Bone marrow (tissue), 2 donors: ENCODE measurements around the gene DDX39A.
"Not testable (repeated sequence)": the region's sequence is repeated elsewhere in the genome, so short reads cannot be mapped to it uniquely, and the experiment has no call there.

Experiments used
- DNase-seq, 2 donors: peaks; one replicate each; lab custom pipeline; 2025; lab: John Stamatoyannopoulos, UW

The DDX39A gene

DNA sequence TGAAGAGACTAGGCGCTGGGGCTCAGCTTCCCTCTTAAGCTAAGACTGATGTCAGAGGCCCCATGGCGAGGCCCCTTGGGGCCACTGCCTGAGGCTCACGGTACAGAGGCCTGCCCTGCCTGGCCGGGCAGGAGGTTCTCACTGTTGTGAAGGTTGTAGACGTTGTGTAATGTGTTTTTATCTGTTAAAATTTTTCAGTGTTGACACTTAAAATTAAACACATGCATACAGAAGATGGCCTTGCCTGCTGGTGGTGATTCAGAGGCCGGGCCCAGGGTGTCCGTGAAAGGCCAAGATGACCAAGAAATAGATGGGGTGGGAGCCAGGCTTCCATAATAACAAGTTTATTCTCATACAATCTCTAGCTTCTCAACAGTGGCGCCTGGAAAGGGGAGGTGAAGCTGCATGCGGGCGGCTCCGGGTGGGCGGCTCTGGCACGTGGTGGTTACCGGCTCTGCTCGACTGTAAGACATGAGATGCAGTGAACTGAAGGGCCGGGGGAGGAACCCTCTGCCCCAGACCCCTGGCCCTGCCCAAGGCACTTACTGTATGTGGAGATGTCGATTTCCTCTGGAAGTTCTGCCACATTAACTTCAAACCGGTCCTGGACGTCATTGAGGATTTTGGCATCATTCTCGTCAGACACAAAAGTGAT is 10.5 kb downstream of the DDX39A start:
- DNase-seq: no peak

DNA sequence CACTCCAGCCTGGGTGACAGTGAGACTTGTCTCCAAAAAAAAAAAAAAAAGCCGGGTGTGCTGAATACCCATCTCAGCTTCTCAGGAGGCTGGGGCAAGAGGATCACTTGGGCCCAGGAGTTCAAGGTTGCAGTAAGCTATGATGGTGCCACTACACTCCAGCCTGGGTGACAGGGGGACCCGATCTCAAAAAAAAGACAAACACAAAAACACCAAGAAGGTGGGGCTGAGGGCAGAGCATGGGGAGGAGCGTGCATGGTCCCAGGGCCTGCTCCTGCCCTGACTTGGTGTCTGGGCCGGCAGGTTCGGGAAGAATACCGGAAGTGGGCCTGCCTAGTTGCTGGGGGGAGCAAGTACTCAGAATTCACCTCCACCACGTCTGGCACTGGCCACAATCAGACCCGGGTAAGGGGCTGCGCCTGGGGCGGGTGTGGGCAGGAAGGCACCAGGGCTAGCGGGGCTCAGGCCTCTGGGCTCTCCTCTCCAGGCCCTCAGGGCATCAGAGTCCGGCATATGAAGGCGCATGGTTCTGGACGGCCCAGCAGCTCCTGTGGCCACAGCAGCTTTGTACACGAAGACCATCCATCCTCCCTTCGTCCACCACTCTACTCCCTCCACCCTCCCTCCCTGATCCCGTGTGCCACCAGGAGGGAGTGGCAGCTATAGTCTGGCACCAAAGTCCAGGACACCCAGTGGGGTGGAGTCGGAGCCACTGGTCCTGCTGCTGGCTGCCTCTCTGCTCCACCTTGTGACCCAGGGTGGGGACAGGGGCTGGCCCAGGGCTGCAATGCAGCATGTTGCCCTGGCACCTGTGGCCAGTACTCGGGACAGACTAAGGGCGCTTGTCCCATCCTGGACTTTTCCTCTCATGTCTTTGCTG is 11.3 kb downstream of the DDX39A start:
- no peak for DNase-seq

GRCh38 chr19:14406645-14407401 is 12.3 kb downstream of the DDX39A start:
- DNase-seq: no peak

GRCh38 chr19:14405758-14406644 is 13.1 kb downstream of the DDX39A start:
- DNase-seq: peak; percentile 75 to 80

DNA sequence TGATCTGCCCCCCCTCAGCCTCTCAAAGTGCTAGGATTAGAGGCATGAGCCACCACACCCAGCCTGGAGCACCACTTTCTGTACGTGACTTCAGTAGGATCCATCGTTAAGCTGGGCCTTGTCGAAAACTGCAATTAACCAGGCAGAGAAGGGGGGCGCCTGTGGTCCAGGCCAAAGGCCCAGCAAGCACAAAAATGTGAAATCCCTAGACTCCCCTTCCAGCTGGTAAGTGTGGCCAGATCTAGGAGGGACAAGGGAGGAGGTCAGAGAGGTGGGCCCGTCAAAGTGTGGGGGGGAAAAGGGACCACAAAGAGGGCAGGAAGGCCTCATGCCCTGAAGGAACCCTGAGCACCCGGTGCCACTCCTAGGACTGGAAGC is 13.8 kb downstream of the DDX39A start:
- DNase-seq: no peak

DNA sequence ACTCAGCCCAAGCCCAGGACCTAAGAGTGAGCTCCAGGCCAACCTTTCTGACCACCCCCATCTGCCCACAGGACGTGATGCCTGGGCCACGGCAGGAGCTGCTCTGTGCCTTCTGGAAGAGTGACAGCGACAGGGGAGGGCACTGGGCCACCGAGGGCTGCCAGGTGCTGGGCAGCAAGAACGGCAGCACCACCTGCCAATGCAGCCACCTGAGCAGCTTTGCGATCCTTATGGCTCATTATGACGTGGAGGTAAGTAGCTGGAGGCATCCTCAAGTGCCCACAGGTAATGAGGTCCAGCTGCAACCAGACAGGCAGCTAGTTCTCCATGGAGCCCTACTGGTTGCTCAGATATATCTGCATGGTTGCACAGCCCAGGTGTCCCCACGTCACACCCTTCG is 14.8 kb downstream of the DDX39A start:
- no peak for DNase-seq

GRCh38 chr19:14403145-14403930 is 15.8 kb downstream of the DDX39A start:
- not testable (repeated sequence) for DNase-seq

- peak in 1 of 2 donors; percentile 53 for DNase-seq
Measured at GRCh38 chr19:14402332-14403144, 16.6 kb downstream of the DDX39A start.

- no peak for DNase-seq
Measured at GRCh38 chr19:14401468-14402195, 17.5 kb downstream of the DDX39A start.

GRCh38 chr19:14400951-14401431 is 18.1 kb downstream of the DDX39A start:
- DNase-seq: no peak

GRCh38 chr19:14397168-14397567 is 22.0 kb downstream of the DDX39A start:
- not testable (repeated sequence) for DNase-seq

- not testable (repeated sequence) for DNase-seq
Measured at GRCh38 chr19:14396730-14397129, 22.4 kb downstream of the DDX39A start.

- DNase-seq: no peak
Measured at GRCh38 chr19:14395710-14396336, 23.3 kb downstream of the DDX39A start.

DNA sequence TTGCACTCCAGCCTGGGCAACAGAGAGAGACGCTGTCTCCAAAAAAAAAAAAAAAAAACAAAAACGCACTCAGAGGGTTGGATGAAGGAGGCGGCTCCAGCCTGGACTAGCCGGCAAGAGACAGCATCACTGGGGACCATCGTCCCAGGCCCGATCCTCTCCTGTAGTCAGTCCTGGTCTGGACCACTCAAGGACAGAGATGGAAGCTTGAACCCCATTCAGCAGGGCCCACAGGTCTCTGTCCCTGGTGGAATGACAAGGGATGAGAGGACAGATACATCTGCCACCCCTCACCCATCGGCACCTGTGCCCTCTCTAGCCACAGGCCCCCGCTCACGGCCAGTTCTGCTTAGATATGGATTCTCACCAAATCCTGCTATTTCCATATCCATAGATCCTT is 23.9 kb downstream of the DDX39A start:
- DNase-seq: no peak

DNA sequence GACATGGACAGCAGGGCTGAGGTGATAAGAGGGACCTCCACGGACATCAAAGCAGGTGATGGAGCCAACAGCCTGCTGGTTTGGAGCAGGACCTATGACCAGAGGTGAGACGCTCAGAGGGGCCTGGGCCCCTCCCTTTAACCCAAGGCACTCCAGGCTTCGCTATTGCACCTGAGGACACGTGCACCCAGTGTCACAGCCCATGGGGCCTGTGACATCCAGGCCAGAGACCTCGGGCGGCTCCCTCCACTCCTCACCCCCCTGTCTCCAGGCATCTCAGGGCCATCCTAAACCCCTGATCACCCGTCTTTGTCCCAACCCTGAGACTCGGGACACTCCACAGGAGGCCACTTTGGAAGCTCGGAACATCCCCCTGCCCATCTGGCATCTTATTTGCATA is 25.0 kb downstream of the DDX39A start:
- no peak for DNase-seq

GRCh38 chr19:14393329-14393728 is 25.8 kb downstream of the DDX39A start:
- no peak for DNase-seq

DNA sequence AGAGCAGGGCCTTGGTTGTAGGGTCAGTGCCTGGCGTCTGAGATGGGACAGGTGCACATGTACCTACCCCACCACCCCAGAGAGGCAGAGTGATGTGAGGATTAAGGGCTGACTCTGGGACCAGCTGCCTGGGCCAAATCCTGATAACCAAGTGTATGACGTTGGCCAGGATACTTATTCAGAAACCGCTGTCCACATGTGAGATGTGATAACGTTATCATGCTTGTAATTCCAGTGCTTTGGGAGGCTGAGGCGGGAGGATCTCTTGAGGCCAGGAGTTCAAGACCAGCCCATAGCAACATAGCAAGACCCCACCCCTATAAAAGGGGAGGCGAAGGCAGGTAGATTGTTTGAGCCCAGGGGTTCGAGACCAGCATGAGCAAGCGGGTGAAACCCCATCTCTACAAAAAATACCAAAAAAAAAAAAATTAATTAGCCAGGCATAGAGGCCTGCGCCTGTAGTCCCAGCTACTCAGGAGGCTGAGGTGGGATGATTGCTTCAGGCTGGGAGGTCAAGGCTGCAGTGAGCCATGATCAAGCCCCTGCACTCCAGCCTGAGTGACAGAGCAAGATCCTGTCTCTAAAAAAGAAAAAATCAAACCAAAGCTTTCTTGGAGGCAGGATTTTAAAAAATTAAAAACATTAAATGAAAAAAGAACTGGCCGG is 27.9 kb downstream of the DDX39A start:
- no peak for DNase-seq

DNA sequence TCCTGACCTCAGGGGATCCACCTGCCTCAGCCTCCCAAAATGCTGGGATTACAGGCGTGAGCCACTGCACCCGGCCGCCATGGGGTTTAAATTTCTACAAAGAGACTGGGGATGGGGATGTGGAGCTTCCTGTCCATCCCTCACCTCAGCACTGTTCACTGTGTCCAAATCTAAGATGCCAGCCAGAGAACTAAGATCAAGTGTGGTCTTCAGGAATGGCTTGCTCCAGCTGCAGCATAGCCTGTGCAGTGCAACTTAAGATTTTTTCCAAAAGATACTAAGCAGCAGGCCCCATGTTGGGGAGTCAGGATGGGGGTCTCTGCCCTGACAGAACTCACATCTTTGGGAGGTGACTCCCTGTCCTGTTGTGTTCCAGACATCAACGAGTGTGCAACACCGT is 28.6 kb downstream of the DDX39A start:
- no peak for DNase-seq
